Panc1 (cell line): Measurements from ENCODE around the gene GAST. TPM values are rescaled to one million over a fixed set of nuclear protein-coding genes. Genes with fewer than 3 reads are reported as not detected.

ENCODE experiments used
- ATAC-seq: fragments of 200-7000 bp; cut with Tn5 transposase; 2 replicates; pipeline ENCODE4 v1.9.1; 2020; ENCODE audit warnings: mild to moderate bottlenecking, moderate library complexity
- BruUV-seq: library from RNA; stranded (reverse); fragments of 400-500 nt; replicated peaks from 2 replicates; lab custom pipeline; 2021; lab: Mats Ljungman, UMichigan
- CTCF ChIA-PET: fragments of 300-600 bp; sonication (Branson Sonifier 250); formaldehyde crosslinking; loops from one replicate; lab custom pipeline; 2022; ENCODE audit warnings: antibody characterized with exemption; lab: Charles Lee
- POLR2A ChIA-PET: fragments of 300-600 bp; sonication (Branson Sonifier 250); formaldehyde crosslinking; loops from one replicate; lab custom pipeline; 2022; ENCODE audit warnings: antibody characterized with exemption; lab: Charles Lee
- DNase-seq: peaks from one replicate; pipeline ENCODE4 v3.0.0-alpha.2; 2010; ENCODE audit warnings: low read depth, low spot score
- H3K27ac ChIP-seq: 2 replicates; pipeline ENCODE4 v1.5.1; 2011; ENCODE audit warnings: mild to moderate bottlenecking, low read length, inconsistent platforms
- H3K27me3 ChIP-seq: fragments of 200-500 bp; sonication (Bioruptor generic); 2 replicates; pipeline ENCODE4 v1.6.0; 2014; ENCODE audit warnings: low read length, inconsistent platforms; ENCODE audit not compliant: control insufficient read depth, insufficient read depth
- H3K36me3 ChIP-seq: fragments of 200-500 bp; sonication (Bioruptor generic); 2 replicates; pipeline ENCODE4 v1.5.1; 2014; ENCODE audit warnings: inconsistent platforms, mild to moderate bottlenecking, low read length, moderate library complexity; ENCODE audit not compliant: control insufficient read depth, insufficient read depth
- H3K4me1 ChIP-seq: 2 replicates; pipeline ENCODE4 v1.5.1; 2011; ENCODE audit warnings: inconsistent platforms, mild to moderate bottlenecking, low read length, moderate library complexity; ENCODE audit not compliant: control insufficient read depth, insufficient read depth
- H3K4me3 ChIP-seq, 2 experiments: 2 replicates each; pipeline ENCODE4 v1.5.1; 2011 to 2012; ENCODE audit warnings: low read depth in 2 of 2, low read length in 2 of 2, mild to moderate bottlenecking in 2 of 2, inconsistent platforms in 1 of 2, moderate library complexity in 1 of 2
- H3K9me3 ChIP-seq: fragments of 200-500 bp; sonication (Bioruptor generic); 2 replicates; pipeline ENCODE4 v1.5.1; 2014; ENCODE audit warnings: low read depth, mild to moderate bottlenecking, inconsistent platforms, low read length, moderate library complexity; ENCODE audit not compliant: control insufficient read depth, insufficient read depth
- POLR2AphosphoS5 ChIP-seq: IDR thresholded peaks from 2 replicates; pipeline ENCODE4 v1.6.1; 2012; ENCODE audit warnings: mild to moderate bottlenecking, low read depth, low read length, moderate library complexity
- SIN3A ChIP-seq: IDR thresholded peaks from 2 replicates; pipeline ENCODE4 v1.6.1; 2012; ENCODE audit warnings: low read depth, mild to moderate bottlenecking, low read length, moderate library complexity, borderline replicate concordance; ENCODE audit not compliant: insufficient read depth
- TCF7L2 ChIP-seq: IDR thresholded peaks from 2 replicates; pipeline ENCODE4 v1.6.1; 2011; ENCODE audit warnings: mild to moderate bottlenecking, low read depth, low read length, inconsistent platforms
- in situ Hi-C: cut with HindIII; loops from 2 replicates; pipeline ENCODE4 v1.10.0; 2016; ENCODE audit warnings: low sequenced_read_pairs, low pct_unique_long_range_greater_than_20kb
- intact Hi-C: fragments of 100-400 bp; cut with micrococcal nuclease; formaldehyde crosslinking; loops from one replicate; pipeline ENCODE4 v1.10.0; 2022; ENCODE audit not compliant: unreplicated experiment
- total RNA-seq: library from RNA; stranded (reverse); gene quantifications from one replicate; pipeline ENCODE4 v1.2.1, GENCODE V29; 2021; ENCODE audit not compliant: unreplicated experiment
- TF ChIP-seq, protein P1 (sequence below): fragments of 450-650 bp; IDR thresholded peaks from 2 replicates; pipeline ENCODE4 v1.5.1; 2017; ENCODE audit warnings: mild to moderate bottlenecking
- TF ChIP-seq, protein P2 (sequence below), 2 experiments: IDR thresholded peaks; 2 replicates each; pipeline ENCODE4 v1.6.1; 2011 to 2012; ENCODE audit warnings: low read depth in 2 of 2, control low read depth in 1 of 2, low read length in 1 of 2, mild to moderate bottlenecking in 1 of 2, moderate library complexity in 1 of 2; ENCODE audit not compliant: insufficient read depth in 1 of 2

GAST gene
- total RNA-seq, 1 experiment from 2014 or later: not detected

DNA sequence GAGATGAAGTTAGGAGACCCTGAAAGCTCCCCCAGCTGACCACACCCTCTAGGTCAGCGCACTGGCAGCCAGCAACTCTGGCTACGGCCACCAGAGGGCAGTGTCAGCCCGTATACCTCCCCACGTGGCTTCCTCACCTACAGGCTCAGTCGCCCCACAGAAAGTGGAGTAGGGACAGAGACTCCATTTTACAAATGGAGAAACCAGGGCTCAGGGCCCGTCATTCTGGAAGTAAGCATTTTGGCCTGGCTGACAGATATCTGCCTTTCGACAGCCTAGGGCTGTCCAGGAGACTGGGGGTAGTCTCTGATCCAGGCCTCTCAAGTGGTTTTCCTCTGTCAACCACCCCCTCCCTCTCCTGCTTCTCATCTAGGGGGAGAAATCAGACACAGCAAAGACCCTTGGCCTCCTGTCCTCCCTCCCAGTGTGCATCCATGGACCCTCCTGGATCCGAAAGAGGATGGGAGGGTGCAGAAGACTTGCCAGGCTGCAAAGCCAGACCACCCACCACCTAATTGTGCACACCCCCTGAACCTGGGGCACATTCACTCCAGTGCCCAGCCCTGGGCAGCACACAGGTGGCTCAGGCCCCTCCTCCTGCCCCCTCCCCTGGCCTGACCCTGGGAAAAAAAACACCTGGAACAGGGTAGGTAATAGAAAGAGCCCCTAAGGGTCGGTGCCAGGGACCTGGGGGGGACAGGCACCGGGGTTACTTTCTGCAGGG, 26.1 kb downstream of the GAST start:
- no peaks in the 10 kb centered on the region for H3K9me3 ChIP-seq
- in situ Hi-C loops: no loop called here
- ATAC-seq (peak; percentile 88), DNase-seq (peak; percentile 69)
- intact Hi-C loops: loop anchor here (1.0 kb wide), 1 partner anchor 63 kb away; no protein-coding TSS in a partner anchor
- H3K4me1 ChIP-seq: peaks cover 23% of the 10 kb centered on the region
- TF ChIP-seq TCF7L2 (no peak), POLR2AphosphoS5 (peak; percentile 43; the same call in 1 of the 2 replicates), SIN3A (no peak)
- TF ChIP-seq, protein P1, sequence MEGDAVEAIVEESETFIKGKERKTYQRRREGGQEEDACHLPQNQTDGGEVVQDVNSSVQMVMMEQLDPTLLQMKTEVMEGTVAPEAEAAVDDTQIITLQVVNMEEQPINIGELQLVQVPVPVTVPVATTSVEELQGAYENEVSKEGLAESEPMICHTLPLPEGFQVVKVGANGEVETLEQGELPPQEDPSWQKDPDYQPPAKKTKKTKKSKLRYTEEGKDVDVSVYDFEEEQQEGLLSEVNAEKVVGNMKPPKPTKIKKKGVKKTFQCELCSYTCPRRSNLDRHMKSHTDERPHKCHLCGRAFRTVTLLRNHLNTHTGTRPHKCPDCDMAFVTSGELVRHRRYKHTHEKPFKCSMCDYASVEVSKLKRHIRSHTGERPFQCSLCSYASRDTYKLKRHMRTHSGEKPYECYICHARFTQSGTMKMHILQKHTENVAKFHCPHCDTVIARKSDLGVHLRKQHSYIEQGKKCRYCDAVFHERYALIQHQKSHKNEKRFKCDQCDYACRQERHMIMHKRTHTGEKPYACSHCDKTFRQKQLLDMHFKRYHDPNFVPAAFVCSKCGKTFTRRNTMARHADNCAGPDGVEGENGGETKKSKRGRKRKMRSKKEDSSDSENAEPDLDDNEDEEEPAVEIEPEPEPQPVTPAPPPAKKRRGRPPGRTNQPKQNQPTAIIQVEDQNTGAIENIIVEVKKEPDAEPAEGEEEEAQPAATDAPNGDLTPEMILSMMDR: peak; percentile 94
- TF ChIP-seq, protein P2, sequence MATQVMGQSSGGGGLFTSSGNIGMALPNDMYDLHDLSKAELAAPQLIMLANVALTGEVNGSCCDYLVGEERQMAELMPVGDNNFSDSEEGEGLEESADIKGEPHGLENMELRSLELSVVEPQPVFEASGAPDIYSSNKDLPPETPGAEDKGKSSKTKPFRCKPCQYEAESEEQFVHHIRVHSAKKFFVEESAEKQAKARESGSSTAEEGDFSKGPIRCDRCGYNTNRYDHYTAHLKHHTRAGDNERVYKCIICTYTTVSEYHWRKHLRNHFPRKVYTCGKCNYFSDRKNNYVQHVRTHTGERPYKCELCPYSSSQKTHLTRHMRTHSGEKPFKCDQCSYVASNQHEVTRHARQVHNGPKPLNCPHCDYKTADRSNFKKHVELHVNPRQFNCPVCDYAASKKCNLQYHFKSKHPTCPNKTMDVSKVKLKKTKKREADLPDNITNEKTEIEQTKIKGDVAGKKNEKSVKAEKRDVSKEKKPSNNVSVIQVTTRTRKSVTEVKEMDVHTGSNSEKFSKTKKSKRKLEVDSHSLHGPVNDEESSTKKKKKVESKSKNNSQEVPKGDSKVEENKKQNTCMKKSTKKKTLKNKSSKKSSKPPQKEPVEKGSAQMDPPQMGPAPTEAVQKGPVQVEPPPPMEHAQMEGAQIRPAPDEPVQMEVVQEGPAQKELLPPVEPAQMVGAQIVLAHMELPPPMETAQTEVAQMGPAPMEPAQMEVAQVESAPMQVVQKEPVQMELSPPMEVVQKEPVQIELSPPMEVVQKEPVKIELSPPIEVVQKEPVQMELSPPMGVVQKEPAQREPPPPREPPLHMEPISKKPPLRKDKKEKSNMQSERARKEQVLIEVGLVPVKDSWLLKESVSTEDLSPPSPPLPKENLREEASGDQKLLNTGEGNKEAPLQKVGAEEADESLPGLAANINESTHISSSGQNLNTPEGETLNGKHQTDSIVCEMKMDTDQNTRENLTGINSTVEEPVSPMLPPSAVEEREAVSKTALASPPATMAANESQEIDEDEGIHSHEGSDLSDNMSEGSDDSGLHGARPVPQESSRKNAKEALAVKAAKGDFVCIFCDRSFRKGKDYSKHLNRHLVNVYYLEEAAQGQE (IDR thresholded peaks at IDR 0.05; ENCODE audit: insufficient read depth in 1 of 2, low read depth in 2 of 2, low read length in 1 of 2): no peak
- H3K36me3 ChIP-seq: no peaks in the 10 kb centered on the region
- no TSS peak for BruUV-seq
- H3K27ac ChIP-seq: peak overlapping the region; percentile 78
- POLR2A ChIA-PET: no interaction called here
- H3K4me3 ChIP-seq: peak overlapping the region in 1 of 2 experiments; percentile 26; a peak in 1 of 4 replicates
- no peaks in the 10 kb centered on the region for H3K27me3 ChIP-seq
- CTCF ChIA-PET: interaction anchor here (0.9 to 1.8 kb wide), 6 partner anchors 47 to 73 kb away, joined by 3 to 12 read pairs (median 5); partner anchors contain the start of gene P3H4

GRCh38 chr17:41738801-41739112, 26.6 kb downstream of the GAST start:
- Histone ChIP-seq H3K27me3 (no peaks in the 10 kb centered on the region), H3K27ac (peak overlapping the region; percentile 78; the same call in 1 of the 2 replicates), H3K9me3 (no peaks in the 10 kb centered on the region), H3K4me1 (peaks cover 23% of the 10 kb centered on the region), H3K4me3 (no peak overlapping the region), H3K36me3 (no peaks in the 10 kb centered on the region)
- no peak for ATAC-seq
- in situ Hi-C loops (no loop called here), intact Hi-C loops (loop anchor here (1.0 kb wide), 1 partner anchor 63 kb away; no protein-coding TSS in a partner anchor)
- no peak for DNase-seq
- ChIA-PET CTCF (no interaction called here), POLR2A (no interaction called here)
- TF ChIP-seq SIN3A (no peak), TCF7L2 (no peak), POLR2AphosphoS5 (no peak)
- TF ChIP-seq, protein P2 (IDR thresholded peaks at IDR 0.05; ENCODE audit: insufficient read depth in 1 of 2, low read depth in 2 of 2, low read length in 1 of 2): no peak
- TF ChIP-seq, protein P1: no peak
- BruUV-seq: no TSS peak
